COLO829 (cell line): ENCODE data around the gene KRTAP22-2.

Experiments used
- DNase-seq: peaks from one replicate; pipeline ENCODE4 v3.0.0; 2012; ENCODE audit warnings: low spot score

KRTAP22-2 gene

DNA sequence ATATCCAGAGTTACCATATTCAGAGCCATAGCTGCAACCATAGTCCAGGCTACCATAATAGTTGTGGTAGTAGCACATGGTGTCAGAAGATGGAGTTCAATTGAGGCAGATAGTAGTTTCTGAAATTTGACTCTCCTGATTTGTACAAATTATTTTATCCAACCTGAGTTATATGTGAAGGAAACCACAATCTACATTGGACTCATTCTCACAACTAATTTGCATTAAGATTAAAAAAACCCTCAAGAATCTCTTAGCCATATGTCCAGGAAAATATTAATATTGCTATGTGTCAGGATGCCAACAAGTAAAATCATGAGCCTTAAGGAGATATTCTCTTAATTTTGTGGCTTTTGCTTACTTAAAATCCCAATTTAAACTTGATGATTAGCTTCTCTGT lies at the start of gene KRTAP22-2:
Gene KRTAP22-2, minus strand, starts transcription at position 101 of the 400 bp plus-strand sequence.
- DNase-seq, result no peak

DNA sequence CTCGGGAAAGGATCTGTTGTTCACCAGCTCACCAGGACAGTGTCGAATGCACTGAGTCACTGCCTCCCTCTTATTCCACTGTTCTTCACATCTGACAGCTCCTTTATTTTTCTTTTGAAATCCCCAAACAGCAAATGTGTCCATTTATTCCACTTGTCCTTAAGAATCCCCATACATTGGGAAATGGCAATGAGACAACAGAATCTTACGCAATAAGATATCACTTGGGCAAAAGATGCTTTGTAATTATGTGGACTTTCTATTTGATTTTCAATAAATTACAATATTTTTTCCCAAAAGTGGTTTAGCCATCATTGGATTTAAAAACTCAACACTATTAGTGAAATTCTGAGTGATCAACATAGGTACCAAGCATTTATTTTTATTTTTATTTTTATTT lies 48.5 kb upstream of the KRTAP22-2 start:
- no peak for DNase-seq

DNA sequence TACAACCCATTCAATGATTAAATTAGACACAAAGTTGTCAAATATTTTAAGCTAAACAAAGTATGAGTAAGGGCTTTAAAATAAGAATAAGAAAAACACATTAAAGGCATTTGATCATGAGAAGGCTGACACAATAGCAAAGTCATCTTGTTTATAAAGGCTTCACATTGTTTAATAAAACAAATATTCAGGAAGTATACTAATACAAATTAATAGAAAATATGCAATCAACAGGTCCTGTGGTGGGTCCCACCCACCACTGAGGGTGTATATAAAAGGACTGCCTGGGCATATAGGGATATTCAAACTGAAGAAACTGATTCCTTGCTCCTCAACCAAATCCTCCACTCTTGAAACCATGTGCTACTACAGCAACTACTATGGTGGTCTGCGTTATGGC lies 44.7 kb upstream of the KRTAP22-2 start, which contains the start of gene KRTAP20-2:
Gene KRTAP20-2, plus strand, starts transcription at position 301 of the 400 bp plus-strand sequence. Its CDS starts 58 bp downstream, at position 359.
- no peak for DNase-seq

DNA sequence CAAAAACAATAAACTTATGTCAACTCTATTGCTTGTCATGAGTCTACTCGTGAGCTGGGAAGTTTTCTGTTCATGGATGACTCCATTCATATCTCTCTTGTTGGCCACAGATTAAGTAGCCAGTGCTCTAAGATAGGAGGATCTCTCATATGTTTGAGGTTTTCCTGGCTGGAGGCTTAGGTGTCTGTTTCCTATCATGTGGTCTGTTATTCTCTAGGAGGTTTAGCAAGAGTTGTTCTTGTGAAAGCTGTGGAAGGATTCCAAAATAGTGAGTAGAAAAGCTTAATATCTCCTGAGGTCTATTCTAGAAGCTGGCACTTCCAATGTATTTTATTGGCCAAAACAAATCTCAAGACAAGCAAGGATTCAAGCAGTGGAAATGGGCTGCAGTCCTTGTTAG lies 39.0 kb upstream of the KRTAP22-2 start:
- no peak for DNase-seq

DNA sequence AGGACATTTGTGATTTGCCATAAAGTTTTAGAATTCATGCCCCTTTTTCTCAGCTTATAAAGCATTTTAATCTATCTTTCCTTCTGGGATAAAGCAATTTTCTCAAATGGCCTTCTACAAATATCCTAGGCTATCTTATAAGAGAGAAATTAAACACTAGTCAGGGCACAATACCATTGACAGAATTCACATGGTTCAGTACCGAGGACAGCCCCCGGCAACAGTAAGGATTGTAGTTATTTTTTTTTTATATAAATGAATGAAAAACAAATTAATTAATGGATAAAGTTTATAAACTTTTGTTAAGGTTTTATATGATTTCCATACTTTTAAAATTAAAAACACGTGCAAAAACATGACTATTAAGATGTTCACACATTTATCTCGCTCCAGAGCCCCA lies 37.9 kb upstream of the KRTAP22-2 start:
- no peak for DNase-seq

DNA sequence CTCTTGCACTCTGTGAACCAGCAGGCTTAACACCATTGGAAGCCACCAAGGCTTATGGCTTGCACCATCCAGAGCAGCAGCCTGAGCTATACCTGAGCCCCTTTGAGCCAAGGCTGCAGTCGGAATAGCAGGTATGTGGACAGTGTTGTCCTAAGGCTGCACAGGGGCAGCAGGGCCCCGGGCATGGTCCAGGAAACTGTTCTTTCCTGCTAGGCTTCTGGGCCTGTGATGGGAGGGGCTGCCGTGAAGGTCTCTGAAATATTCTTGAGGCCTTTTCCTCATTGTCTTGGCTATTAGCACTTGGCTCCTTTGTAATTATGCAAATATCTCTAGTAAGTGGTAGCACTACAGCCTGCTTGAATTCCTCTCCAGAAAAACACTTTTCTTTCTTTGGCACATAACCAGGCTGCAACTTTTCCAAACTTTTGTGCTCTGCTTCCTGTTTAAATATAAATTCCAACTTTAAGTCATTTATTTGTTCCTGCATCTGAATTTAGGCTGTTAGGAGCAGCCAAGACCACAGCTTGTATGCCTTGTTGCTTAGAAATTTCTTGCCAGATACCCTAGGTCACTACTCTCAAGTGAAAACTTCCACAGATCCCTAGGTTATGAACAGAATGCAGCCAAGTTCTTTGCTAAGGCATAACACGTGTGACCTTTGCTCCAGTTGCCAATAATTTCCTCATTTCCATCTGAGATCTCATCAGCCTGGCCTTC lies 35.4 kb upstream of the KRTAP22-2 start:
- DNase-seq, result no peak

DNA sequence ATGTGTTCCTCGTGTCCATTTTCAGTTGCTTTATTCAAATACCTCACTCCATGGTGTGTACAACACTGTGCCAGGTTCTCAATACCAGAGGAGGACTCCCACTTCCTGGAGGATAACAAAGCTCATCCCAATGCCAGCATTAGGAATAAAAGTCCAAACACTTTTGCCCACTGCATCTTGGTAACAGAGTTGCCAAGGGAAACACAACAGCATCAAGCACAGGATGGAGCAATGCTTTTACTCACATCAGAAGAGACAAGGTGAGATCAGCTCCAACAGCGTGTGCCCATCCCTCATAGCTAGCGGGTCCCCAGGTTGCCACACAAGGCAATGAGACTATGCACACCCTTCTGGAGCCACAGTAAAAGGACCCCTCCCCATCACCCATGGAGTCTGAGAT lies 33.2 kb upstream of the KRTAP22-2 start:
- no peak for DNase-seq

DNA sequence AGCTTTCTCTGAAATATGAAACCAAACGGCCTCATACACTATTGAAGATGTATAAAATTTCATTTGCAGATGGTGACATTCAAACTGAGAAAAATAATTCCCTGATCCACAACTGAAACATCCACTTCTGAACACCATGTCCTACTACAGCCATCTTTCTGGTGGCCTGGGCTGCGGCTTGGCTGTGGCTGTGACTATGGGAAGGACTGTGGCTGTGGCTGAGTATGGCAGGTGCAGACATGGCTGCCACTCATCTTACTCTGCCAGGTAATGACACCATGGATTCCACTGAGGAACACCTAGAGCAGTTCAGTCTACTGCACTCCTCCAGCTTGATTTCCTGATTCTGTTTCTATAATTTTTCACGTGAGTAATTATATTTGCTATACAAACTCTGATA lies 30.3 kb upstream of the KRTAP22-2 start, which contains the start of gene KRTAP20-4:
Gene KRTAP20-4, plus strand, starts transcription at position 106 of the 400 bp plus-strand sequence.
- no peak for DNase-seq

DNA sequence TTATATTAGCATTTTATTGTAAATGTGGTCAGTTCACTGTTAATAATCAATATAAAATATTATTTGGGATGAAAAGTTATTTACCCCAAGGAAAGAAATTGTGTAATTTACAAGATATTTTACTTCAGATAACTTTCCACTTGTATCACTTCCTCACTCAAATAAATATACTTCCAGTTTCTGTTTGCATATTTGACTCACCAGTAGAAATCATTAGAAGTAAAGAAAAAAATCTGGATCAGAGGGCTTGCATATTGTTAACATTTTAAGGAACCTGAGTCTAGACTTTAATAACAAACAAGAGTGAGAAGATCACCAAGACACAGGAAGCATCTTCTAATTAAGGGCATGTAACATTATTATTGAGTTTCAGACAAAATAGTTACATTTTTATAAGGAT lies 29.9 kb upstream of the KRTAP22-2 start:
- DNase-seq, result no peak

DNA sequence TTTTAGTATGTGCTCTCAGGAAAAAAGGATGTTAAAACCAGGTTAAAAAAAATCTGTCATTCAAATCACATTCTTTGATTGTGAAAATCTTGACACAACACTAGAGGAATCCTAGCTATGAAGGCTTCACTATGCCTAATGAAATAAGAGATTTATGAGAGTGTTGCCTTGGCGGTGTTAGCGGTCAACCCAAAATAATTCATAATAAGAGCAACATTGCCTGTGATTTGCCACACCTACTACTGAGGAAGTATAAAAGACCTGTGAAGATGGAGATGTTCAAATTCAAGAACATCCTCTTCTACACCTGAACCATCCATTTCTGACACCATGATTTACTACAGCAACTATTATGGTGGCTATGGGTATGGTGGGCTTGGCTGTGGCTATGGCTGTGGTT lies 25.9 kb upstream of the KRTAP22-2 start, which contains the start of gene KRTAP20-1:
Gene KRTAP20-1, plus strand, starts transcription at position 301 of the 400 bp plus-strand sequence. Its CDS starts 30 bp downstream, at position 331.
- no peak for DNase-seq

DNA sequence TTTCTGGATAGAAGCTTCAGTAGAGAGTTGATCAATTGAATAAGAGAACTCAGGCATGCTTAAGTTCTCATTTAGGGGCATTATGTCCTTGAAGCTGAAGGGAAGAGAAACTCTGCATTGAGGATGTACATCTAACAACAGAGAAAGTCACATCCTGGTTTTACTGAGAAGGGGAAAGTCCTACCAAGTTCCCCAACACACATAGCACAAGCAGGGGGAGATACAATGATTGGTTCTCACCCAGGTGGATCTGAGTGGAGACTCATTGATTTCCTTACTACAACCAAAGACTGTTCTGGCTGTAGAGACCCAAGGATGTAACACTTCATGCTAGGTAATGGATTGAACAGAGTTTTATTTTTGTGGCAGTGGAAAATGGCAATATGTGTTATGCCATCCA lies 25.0 kb upstream of the KRTAP22-2 start:
- DNase-seq, result no peak

DNA sequence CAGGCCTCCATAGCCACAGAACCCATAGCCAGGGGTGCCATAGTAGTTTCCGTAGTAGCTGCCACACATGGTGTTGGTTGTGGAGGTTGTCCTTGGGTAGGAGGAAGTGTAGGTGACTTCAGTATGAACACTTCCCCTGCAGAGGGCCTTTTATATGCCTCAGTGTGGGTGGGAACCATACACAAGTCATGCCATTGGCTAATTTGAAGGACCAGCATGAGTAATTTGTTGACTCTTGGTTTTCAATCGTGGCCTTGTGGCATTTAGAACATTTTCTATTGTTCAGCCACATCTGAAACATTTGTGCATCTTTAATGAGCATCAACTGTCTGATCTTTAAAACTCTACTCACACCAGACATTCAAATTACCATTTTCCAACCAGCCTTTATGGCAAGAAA lies 23.6 kb upstream of the KRTAP22-2 start, which contains the start of gene KRTAP6-1:
Gene KRTAP6-1, minus strand, starts transcription at position 95 of the 400 bp plus-strand sequence. Its CDS starts 26 bp downstream, at position 69.
- DNase-seq, result no peak

DNA sequence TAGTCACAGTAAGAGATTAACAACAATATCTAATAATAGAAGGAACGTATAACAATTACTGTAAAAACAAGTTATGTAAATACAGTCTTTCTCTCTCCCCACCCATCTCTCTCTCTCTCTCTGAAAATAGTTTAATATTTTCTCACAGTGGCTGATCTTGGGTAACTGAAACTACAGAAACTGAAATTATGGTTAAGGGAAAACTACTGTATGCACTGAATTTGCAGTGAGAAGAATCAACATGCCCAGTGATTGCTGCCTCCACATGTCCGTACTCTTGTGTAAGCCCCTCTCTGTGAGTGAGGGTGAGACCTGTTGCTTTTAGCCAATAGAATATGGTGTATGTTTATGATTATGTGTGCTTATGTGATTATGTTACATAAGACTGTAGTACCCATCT lies 21.9 kb upstream of the KRTAP22-2 start:
- no peak for DNase-seq

DNA sequence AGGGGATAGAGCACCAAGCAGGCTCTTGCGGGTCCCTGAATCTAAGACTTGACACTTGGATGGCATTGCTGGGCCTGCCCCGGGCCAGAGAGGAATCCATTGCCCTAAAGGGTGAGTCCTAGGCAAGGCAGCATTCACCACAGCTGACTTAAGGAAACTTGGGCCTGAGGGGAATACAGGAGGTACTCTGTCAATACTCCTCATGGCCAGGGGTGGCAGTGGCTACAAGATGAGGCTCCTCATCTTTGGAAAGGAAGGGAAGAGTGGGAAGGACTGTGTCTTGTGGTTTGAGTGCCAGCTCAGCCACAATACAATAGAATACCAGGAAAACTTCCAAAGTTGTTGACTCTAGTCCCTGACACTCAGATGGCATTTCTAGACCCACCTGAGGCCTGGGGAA lies 15.8 kb upstream of the KRTAP22-2 start:
- no peak for DNase-seq

DNA sequence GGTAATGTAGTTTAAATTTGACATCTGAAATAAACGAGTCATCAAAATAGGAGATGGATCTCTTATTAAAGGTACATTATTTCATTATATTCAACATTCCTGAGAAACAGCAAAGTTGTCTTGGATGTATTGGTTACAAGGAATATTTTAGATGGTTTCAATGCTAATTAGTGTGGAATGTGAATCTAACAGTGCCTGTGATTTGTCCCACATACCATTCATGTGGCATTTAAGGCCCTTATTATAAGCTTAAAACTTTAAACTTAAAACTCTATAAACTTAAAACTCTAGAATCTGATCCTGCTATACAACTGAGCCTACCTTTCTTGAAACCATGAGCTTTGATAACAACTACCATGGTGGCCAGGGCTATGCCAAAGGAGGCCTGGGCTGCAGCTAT lies 10.6 kb upstream of the KRTAP22-2 start, which contains the start of gene KRTAP22-1:
Gene KRTAP22-1, plus strand, starts transcription at position 301 of the 400 bp plus-strand sequence.
- DNase-seq, result no peak

DNA sequence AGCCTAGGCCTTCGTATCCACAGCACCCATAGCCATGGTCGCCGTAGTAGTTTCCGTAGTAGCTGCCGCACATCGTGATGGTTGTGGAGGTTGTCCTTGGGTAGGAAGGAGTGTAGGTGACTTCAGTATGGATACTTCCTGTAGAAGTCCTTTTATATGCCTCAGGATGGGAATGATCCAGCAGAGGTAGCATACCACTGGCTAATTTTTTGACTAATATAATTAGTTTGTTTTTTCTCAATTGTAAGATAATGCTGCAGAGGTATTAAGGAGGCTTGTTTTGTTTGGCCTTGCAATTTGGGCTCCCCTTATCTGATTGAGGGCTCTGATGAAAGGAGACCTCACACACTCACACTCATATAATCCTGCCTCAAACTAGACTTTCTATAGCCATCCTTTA lies 8.6 kb upstream of the KRTAP22-2 start, which contains the start of gene KRTAP6-2:
Gene KRTAP6-2, minus strand, starts transcription at position 101 of the 400 bp plus-strand sequence. Its CDS starts 28 bp downstream, at position 73.
- DNase-seq, result no peak

DNA sequence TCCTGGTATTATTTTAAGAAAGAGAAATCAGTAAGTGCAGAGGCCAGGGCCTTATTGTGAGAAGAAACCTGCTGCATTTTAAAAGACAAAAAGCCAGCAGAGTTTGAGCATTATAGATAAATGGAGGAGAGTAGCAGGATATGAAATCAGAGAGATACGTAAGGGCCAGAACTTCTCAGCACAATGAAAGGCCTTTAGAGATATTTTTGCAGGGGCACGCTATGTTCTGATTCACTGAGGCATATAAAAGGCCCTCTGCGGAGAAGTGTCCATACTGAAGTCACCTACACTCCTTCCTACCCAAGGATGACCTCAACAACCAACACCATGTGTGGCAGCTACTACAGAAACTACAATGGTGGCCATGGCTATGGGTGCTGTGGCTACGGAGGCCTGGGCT lies 1.9 kb upstream of the KRTAP22-2 start, which contains the start of gene KRTAP6-3:
Gene KRTAP6-3, plus strand, starts transcription at position 301 of the 400 bp plus-strand sequence. Its CDS starts 6 bp downstream, at position 307.
- DNase-seq, result no peak

DNA sequence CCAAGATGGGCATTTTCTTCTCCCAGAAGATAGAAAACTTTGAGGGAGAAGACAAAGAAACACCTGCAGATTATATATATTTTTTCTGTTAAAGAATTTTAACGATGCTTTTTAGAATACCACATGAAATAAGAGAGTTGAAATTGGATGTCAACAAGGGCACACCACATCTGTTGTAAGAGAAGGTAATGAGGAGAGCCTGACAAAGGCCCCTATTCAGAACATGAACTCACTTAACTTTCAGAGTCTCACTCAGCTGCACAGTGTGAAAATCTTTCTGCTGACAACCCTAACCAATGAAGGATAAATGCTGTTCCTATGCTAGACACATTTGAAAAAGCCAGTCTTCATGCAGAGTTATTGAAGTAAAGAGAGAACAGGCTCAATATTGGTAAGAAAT lies 7.3 kb downstream of the KRTAP22-2 start:
- no peak for DNase-seq

DNA sequence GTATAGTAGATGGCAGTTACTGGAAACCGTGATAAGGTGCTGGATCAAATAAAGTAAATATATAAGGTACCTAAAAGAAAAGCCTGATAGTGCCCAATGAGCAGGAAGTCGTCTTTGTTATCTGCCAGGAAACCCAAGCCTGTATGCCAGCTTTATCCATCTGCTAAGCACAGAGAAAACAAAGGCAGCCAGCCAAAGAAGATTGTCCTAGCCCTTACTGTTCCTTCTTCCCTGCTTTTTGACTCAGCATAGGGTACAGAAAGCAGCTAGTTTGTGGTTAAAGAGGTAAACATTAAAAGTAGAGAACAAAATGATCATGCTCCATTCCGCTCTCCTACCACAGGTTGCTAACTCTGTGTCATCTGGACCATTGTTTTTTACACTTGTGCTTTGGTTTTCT lies 10.1 kb downstream of the KRTAP22-2 start:
- DNase-seq, result no peak

DNA sequence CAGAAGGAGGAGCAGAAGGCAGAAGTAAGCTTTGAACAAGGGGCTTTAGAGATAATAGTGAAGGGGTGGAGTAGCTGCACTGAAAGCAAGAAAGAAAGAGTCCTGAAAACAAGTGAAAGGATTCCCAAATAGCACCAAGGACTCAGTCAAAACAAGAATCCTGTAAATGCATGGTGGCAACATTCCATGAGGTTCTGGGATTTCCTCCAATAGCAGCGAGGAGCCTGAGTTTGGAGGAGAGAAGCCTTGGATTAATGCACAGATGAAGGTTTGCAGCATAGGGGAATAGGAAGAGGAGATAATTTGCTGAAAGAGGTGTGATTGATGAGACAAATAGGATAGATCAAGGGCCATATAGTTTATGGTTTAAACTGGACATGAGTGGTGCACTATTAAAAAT lies 10.9 kb downstream of the KRTAP22-2 start:
- DNase-seq, result no peak

DNA sequence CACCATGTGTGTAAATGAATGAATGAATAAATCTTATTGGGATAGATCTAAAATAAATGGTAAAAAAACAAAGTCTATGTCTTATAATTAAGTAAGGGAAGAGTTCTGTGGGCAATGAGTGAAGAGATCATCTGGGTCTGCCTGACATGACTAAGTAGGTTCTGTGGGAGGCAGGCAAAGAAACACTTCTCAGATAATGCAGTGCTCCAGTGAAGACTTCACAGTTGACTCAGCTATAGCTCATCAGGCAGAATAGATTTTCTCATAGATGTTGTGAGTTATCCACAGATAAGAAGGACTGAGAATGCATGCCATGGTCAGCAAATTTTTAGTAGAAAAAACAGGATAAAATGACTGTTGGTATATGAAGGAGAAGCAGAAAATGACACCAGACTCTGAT lies 12.4 kb downstream of the KRTAP22-2 start:
- no peak for DNase-seq

DNA sequence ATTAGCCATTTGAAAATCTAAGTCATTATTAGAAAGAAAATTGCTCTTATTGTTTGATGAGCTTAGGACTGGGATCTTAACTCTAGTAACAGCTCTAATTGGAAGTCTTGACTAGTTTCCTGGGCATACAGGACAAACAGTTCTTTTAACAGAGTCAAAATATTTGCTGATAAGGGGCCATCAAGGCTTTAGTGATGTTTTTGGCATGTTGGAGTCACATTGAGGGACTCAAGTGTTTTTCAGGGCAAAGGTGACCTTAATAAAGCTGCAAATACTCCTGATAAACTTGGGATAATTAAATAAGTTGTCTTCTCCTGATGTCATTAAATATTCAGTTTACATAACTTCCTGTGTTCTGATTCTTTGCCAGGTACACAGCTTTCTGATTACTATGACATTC lies 22.6 kb downstream of the KRTAP22-2 start:
- no peak for DNase-seq

DNA sequence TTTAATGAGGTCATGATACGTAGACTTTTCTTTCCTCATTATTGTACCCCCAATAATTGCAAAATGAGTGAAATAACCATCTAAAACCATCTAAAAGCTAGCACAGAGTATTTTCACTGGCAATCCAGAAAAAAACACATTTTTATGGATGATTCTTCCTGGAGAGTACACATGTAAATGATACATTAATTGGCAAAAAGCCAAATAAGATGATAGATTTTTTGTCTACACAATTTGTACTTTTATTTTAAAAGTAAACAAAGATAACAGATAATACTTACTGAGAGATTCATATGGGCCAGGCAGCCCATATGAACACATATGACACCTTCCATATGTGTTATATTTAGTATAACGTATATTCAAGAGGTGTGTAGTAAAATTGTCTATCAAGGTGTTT lies 26.6 kb downstream of the KRTAP22-2 start:
- DNase-seq, result no peak
